ENCODE measurements around the gene WFS1. TPM values are rescaled to one million over a fixed set of nuclear protein-coding genes. Genes with fewer than 3 reads are reported as not detected.

Gene WFS1
- polyA plus RNA-seq, 1 of the 3 experiments (the other 2 are of a cell fraction) = 18.7 TPM

- WGBS (ENCODE audit: low lambda C conversion rate) = 83% methylated on average over 7 of the region's 12 CpGs
- Histone ChIP-seq H3F3A (replicated peaks; ENCODE audit: insufficient read depth) (no peaks in the 10 kb centered on the region), H3K27ac (ENCODE audit: low read depth in 2 of 2, low read length in 1 of 2) (no peak overlapping the region), H4K20me1 (ENCODE audit: insufficient read depth) (no peaks in the 10 kb centered on the region), H3K9me3 (no peaks in the 10 kb centered on the region), H3K79me2 (ENCODE audit: insufficient read depth) (no peaks in the 10 kb centered on the region), H3K4me2 (no peak overlapping the region), H2AFZ (ENCODE audit: low read depth) (no peak overlapping the region), H3K9ac (no peak overlapping the region), H3K4me1 (ENCODE audit: control insufficient read depth in 1 of 2, insufficient read depth in 2 of 2, low read depth in 1 of 2, low read length in 1 of 2) (peaks cover 0 to 4% of the 10 kb centered on the region in 2 experiments; a peak in 1 of 4 replicates), H3K9me2 (no peaks in the 10 kb centered on the region), H3K4me3 (ENCODE audit: low read depth in 2 of 2, low read length in 1 of 2) (no peak overlapping the region), H3K27me3 (ENCODE audit: insufficient read depth) (no peaks in the 10 kb centered on the region; the same call in 1 of the 2 replicates), H3K36me3 (replicated peaks in 1 of 2; ENCODE audit: control insufficient read depth in 1 of 2, insufficient read depth in 2 of 2, low read length in 1 of 2) (peaks cover 0 to 8% of the 10 kb centered on the region in 2 experiments)
- no peak for TF ChIP-seq RXRA (IDR thresholded peaks at IDR 0.05; ENCODE audit: borderline replicate concordance, low read depth)
- TF ChIP-seq CTCF (IDR thresholded peaks at IDR 0.05) = no peak
- no peak for TF ChIP-seq REST (IDR thresholded peaks at IDR 0.05; ENCODE audit: low read depth, low read length)
- no peak for TF ChIP-seq MEF2A (IDR thresholded peaks at IDR 0.05; ENCODE audit: borderline replicate concordance, low read depth)
- ChIA-PET POLR2A (no interaction called here), CTCF (interaction anchor here (1.0 to 17.5 kb wide), 4 partner anchors 23 to 309 kb away, joined by 4 to 133 read pairs (median 5); no protein-coding TSS in a partner anchor)
- no peak for DNase-seq
These were observed 37.6 kb downstream of the WFS1 start for GRCh38 chr4:6307230-6307629.

- H3K27ac ChIP-seq (ENCODE audit: low read depth in 2 of 2, low read length in 1 of 2) = no peak overlapping the region
- H3F3A ChIP-seq (replicated peaks; ENCODE audit: insufficient read depth) = no peaks in the 10 kb centered on the region
- H3K9me3 ChIP-seq = no peaks in the 10 kb centered on the region
- ChIA-PET CTCF (interaction anchor here (1.4 to 17.5 kb wide), 4 partner anchors 11 to 310 kb away, joined by 3 to 133 read pairs (median 5); no protein-coding TSS in a partner anchor), POLR2A (no interaction called here)
- 72% methylated on average over 8 of the region's 8 CpGs for WGBS (ENCODE audit: low lambda C conversion rate)
- no peak for DNase-seq
- H3K79me2 ChIP-seq (ENCODE audit: insufficient read depth) = no peaks in the 10 kb centered on the region
- H3K27me3 ChIP-seq (ENCODE audit: insufficient read depth) = no peaks in the 10 kb centered on the region; the same call in 1 of the 2 replicates
- H3K36me3 ChIP-seq (replicated peaks in 1 of 2; ENCODE audit: control insufficient read depth in 1 of 2, insufficient read depth in 2 of 2, low read length in 1 of 2) = peaks cover 0 to 5% of the 10 kb centered on the region in 2 experiments
- H3K4me1 ChIP-seq (ENCODE audit: control insufficient read depth in 1 of 2, insufficient read depth in 2 of 2, low read depth in 1 of 2, low read length in 1 of 2) = peaks cover 0 to 4% of the 10 kb centered on the region in 2 experiments; a peak in 1 of 4 replicates
- TF ChIP-seq RCOR1 (IDR thresholded peaks at IDR 0.05; ENCODE audit: low read length) (no peak), IRF3 (IDR thresholded peaks at IDR 0.05; ENCODE audit: low read depth, low read length) (no peak), USF2 (IDR thresholded peaks at IDR 0.05; ENCODE audit: borderline replicate concordance, low read depth, low read length) (no peak), RAD21 (IDR thresholded peaks at IDR 0.05; ENCODE audit: low read length) (no peak), ZBTB33 (IDR thresholded peaks at IDR 0.05; ENCODE audit: borderline replicate concordance, low read depth) (no peak), TEAD4 (IDR thresholded peaks at IDR 0.05; ENCODE audit: borderline replicate concordance, insufficient read depth) (no peak), TAF1 (IDR thresholded peaks at IDR 0.05; ENCODE audit: borderline replicate concordance, low read depth, low read length) (no peak)
- no peak overlapping the region for H3K4me2 ChIP-seq
- no peaks in the 10 kb centered on the region for H3K9me2 ChIP-seq
- no peak overlapping the region for H3K9ac ChIP-seq
- H2AFZ ChIP-seq (ENCODE audit: low read depth) = no peak overlapping the region
- H3K4me3 ChIP-seq (ENCODE audit: low read depth in 2 of 2, low read length in 1 of 2) = no peak overlapping the region
- no peaks in the 10 kb centered on the region for H4K20me1 ChIP-seq (ENCODE audit: insufficient read depth)
These were observed 38.2 kb downstream of the WFS1 start for GRCh38 chr4:6307891-6308290.
